ENCODE data around the gene SYNGR3.
"Not testable (repeated sequence)": the region's sequence is repeated elsewhere in the genome, so short reads cannot be mapped to it uniquely, and the experiment has no call there.

Gene SYNGR3

DNA sequence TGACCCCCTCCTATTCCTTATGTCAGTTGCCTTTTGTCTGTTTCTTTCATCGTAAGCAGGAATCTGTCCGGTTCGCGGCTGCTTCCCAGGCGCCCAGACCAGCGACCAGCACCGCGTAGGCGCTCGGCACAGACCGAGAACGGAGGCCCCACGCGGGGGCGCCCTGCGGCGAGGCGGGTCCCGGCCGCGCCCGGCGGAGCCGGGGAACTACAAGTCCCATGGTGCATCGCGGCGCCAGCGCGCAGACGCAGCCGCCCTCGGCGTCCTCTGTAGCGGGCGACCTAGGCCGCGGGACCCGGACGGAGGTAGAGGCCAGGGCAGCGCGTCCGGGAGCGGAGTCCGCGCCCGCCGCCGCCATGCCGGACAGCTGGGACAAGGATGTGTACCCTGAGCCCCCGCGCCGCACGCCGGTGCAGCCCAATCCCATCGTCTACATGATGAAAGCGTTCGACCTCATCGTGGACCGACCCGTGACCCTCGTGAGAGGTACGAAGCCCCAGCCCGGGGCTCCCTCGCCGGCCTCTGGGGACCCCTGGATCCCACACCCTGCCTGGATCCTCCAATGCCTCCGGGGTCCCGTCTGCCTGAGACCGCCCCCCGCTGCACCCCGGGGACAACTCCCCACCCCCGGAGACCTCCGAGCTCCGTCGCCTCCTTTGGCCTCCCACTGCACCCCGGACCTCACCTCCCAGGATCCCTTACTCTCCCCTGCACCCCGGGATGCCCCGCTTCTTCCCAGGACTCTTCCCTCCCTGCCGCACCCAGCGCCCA lies 30.3 kb upstream of the SYNGR3 start, which contains the start of gene NDUFB10:
Gene NDUFB10, plus strand, starts transcription at position 270 of the 771 bp plus-strand sequence. Its CDS starts 87 bp downstream, at position 357.
- DNase-seq (ENCODE audit: low read depth in 1 of 2, low spot score in 1 of 2): peak; percentile 83 to 86

GRCh38 chr16:1960665-1961630 lies 28.8 kb upstream of the SYNGR3 start:
- DNase-seq (ENCODE audit: low read depth in 1 of 2, low spot score in 1 of 2): no peak

DNA sequence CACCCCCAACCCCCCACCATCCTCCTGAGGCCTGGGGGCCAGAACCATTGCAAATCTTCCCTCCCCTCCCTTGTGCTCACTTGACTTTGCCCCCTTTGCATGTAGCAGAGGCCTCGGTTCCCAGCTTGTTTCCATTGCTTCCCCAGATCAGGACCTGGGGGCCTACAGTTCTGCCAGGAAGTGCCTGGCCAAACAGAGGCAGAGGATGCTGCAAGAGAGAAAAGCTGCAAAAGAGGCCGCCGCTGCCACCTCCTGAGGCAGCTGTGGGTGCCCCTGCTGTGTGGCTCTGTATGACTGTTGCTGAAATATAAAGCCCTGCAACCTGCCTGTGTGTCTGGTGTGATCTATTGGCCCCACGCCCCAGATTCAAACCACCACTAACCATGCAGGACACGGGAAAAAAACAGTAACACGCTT lies 28.1 kb upstream of the SYNGR3 start:
- DNase-seq (ENCODE audit: low read depth in 1 of 2, low spot score in 1 of 2): no peak

DNA sequence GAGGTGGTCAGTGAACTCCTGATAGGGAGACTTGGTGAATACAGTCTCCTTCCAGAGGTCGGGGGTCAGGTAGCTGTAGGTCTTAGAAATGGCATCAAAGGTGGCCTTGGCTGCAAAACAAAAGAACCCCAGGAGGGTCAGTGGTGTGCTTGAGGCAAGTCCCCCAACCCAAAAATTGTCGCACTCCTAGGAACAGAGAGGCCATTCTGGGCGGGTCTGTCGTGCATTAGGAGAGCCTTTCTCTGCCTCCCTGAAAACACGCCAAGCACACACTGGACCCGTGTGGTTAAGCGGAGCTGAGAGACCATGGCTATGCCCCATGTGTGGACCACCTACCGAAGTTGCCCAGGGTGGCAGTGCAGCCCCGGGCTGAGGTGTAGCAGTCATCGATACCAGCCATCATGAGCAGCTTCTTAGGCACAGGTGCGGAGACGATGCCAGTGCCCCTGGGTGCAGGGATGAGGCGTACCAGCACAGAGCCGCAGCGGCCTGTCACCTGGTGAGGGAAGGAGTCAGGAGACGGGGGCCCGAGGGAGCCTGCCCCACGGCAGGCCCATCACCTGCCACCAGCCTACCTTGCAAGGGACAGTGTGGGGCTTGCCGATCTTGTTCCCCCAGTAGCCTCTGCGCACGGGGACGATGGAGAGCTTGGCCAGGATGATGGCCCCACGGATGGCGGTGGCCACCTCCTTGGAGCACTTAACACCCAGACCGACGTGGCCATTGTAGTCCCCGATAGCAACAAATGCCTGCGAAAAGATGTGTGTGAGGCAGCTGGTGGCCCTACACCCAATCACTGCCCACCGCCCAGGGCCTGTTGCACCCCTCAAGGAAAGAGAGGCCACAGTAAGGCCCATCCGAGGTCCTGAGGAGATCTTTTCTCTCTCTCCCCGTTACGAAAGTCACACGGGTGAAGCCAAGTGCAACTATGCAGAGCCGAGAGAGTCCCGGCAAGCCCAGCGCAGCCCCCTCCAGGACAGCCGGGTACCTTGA lies 27.3 kb upstream of the SYNGR3 start:
- not testable (repeated sequence) for DNase-seq (ENCODE audit: low read depth in 1 of 2, low spot score in 1 of 2)

GRCh38 chr16:1963806-1964505 lies 25.8 kb upstream of the SYNGR3 start:
- DNase-seq (ENCODE audit: low read depth in 1 of 2, low spot score in 1 of 2): peak in 1 of 2 donors; percentile 29

DNA sequence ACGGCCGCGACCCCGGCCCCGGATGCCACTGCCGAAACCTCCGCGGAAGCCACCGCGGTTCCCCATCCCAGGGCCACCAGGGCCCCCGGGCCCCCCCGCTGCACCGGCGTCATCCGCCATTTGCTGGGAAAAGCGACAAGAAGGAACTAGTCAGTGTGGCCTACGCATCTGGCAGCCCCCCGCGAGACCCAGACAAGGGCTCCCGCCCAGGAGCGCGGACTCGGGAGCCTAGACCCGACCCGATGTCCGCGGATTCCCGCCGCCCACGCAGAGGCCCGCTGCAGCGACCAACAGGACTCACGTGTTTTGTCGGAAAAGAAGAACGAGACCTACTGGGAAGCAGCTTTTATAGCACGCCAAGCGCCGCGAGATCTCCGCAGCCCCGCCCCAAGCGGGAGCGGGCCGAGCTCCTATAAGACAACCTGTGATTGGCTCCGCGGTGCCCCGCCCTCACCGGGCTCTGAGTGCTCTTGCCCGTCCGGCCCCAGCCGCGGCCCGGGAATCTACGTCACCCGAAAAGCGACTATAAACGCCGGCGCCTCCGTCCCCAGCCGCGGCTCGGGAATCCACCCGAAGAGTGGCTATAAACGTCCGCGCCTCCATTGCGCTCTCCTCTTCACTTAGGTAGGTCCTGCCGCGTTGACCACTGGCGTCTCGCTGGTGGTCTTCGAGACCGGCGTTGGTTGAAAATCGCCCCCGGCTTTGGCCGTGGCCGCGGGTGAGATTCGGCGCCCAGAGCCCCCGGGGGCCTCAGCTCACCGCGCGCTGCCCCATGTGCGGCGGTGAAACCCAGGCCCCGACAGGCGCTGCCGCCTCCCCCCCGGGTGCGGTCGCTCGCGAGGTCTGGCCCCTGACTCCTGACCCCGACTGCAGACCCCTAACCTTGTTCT lies 25.0 kb upstream of the SYNGR3 start, which contains the start of gene RPS2:
Gene RPS2, minus strand, starts transcription at position 321 of the 890 bp plus-strand sequence. Its CDS starts 201 bp downstream, at position 120.
- peak; percentile 96 to 97 for DNase-seq (ENCODE audit: low read depth in 1 of 2, low spot score in 1 of 2)

GRCh38 chr16:1965396-1966001 lies 24.3 kb upstream of the SYNGR3 start:
- DNase-seq (ENCODE audit: low read depth in 1 of 2, low spot score in 1 of 2): no peak

GRCh38 chr16:1966460-1966859 lies 23.3 kb upstream of the SYNGR3 start, which contains the start of gene RNF151:
Gene RNF151 (plus strand): TSS chr16:1966856. CDS start chr16:1966882, 26 bp downstream.
- DNase-seq (ENCODE audit: low read depth in 1 of 2, low spot score in 1 of 2): no peak

DNA sequence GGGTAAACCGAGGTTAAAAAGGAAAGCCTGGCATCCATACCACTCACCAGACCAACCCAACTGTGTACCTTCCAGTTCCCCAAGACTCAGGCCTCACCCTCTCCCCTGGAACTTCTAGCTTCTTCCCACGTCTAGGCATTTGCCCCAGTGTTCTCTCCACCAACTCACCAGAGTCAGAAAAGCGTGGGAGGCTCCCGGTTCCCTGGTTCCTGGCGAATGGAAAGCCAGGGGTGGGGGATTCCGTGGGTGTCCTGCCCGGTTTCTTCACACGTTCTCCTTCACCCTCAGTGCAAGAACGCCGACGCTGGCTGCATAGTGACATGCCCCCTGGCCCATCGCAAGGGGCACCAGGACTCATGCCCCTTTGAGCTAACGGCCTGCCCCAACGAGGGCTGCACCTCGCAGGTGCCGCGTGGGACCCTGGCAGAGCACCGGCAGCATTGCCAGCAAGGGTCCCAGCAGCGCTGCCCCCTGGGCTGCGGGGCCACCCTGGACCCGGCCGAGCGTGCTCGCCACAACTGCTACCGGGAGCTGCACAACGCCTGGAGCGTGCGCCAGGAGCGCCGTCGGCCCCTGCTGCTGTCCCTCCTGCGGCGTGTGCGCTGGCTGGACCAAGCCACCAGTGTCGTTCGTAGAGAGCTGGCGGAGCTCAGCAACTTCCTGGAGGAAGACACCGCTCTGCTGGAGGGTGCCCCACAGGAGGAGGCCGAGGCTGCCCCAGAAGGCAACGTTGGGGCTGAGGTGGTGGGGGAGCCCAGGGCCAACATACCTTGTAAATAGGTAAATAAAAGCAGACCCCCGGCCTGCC lies 21.4 kb upstream of the SYNGR3 start:
- DNase-seq (ENCODE audit: low read depth in 1 of 2, low spot score in 1 of 2): no peak

DNA sequence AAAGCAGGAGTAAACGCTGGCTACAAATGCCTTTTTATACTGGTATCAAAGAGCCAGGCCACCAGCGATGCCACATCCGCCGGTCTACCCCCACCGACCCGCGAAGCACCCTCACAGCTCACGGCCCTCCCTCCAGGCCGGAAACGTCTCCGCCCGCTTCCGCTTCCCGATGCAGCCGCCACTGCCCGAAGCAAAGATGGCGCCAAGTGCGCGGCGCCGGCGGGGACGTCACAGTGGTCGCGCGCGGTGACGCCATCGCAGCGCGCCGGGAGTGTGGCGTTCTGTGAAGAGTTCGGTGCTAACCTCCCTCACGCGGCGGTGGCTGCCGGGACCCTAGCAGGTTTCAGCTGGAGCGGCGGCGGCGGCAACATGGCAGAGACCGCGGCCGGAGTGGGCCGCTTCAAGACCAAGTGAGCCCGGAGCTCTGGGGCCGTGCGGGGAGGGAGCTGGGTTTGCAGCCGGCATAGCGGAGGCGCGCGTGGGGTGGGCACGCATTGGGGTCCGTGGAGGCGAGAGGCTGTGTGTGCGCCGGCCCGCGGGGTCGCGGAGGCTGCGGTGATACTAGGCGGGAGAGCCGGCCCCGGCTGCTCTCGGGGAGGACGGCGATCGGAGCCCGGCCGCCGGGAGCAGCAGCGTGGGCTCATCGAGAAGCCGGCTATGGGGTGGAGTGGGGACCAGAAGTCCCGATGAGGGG lies 17.8 kb upstream of the SYNGR3 start, which contains the start of gene TBL3:
Gene TBL3, plus strand, starts transcription at position 258 of the 694 bp plus-strand sequence. Its CDS starts 112 bp downstream, at position 370.
- DNase-seq (ENCODE audit: low read depth in 1 of 2, low spot score in 1 of 2): peak; percentile 94 to 98

GRCh38 chr16:1972490-1972877 lies 17.3 kb upstream of the SYNGR3 start:
- DNase-seq (ENCODE audit: low read depth in 1 of 2, low spot score in 1 of 2): no peak

DNA sequence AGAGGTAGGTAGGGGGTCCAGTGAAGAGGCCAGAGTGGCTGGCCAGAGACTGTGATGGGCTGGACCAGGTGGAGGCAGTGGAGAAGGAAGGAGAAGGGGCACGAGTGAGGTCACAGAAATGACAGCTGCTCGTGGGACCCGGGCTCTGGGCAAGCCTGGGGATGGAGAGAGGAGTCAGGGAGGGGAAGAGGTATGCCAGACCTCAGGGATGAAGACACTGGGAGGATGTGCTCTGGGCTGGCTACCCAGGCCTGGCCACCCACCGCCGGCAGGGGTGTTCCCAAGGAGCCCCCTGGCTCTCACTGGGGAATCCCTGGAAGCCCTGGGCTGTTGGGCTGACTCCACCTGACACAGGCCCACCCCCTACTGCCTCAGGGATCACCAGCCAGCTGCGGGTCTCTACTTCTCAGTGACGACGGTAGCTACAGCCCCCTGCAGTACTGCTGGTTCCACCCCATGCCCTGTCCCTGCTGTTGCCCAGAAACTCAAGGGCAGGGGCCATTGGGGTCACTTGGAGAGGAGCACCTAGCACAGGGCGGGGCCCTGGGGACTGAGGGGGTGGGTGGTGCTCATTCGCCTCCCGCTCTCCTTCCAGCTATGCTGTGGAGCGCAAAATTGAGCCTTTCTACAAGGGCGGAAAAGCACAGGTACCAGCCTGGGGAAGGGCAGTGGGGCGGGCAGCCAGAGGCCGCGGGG lies 16.2 kb upstream of the SYNGR3 start:
- no peak for DNase-seq (ENCODE audit: low read depth in 1 of 2, low spot score in 1 of 2)

- DNase-seq (ENCODE audit: low read depth in 1 of 2, low spot score in 1 of 2): no peak
Observed at GRCh38 chr16:1974157-1975070, 15.4 kb upstream of the SYNGR3 start.

DNA sequence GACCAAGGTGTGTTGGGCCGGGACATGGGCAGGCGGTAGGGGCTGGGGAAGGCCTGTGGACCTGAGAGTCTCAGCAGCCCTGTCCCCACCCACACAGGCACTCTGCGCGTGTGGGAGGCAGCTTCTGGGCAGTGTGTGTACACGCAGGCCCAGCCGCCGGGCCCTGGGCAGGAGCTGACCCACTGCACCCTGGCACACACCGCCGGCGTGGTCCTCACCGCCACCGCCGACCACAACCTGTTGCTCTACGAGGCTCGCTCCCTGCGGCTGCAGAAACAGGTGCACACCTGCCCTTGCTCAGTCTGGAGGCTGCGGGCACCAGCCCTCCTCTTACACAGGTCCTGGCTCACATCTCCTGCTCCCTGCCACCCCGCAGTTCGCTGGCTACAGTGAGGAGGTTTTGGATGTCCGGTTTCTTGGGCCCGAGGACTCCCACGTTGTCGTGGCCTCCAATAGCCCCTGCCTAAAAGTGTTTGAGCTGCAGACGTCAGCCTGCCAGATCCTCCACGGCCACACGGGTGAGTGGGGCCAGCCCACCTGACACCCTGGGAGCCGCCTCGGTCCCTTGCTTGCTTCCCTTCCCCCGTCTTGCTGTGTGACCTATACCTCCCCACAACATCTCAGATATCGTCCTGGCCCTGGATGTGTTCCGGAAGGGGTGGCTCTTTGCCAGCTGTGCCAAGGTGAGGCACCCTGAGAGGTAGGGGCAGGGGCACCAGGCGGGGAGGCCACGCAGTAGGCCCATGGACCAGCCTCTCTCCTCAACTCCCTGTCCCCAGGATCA lies 14.1 kb upstream of the SYNGR3 start:
- no peak for DNase-seq (ENCODE audit: low read depth in 1 of 2, low spot score in 1 of 2)

DNA sequence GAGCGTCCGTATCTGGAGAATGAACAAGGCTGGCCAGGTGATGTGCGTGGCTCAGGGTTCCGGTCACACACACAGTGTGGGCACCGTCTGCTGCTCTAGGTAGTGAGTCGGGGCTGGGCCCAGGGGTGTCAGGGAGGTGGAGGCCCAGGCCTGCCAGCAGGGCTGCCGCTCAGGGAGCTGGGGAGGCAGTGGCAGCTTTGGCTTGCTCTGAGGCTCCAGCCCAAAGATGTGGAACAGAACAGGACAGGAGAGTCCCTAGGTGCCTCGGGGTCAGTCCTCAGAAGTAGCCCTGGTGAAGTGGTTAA lies 13.6 kb upstream of the SYNGR3 start:
- DNase-seq (ENCODE audit: low read depth in 1 of 2, low spot score in 1 of 2): no peak
